NOMO-1 (cell line): ENCODE measurements around the gene HRK.

Experiments used
- DNase-seq, 2 experiments: peaks; one replicate each; lab custom pipeline; 2025; ENCODE audit not compliant: unreplicated experiment in 2 of 2; lab: John Stamatoyannopoulos, UW

HRK gene

DNA sequence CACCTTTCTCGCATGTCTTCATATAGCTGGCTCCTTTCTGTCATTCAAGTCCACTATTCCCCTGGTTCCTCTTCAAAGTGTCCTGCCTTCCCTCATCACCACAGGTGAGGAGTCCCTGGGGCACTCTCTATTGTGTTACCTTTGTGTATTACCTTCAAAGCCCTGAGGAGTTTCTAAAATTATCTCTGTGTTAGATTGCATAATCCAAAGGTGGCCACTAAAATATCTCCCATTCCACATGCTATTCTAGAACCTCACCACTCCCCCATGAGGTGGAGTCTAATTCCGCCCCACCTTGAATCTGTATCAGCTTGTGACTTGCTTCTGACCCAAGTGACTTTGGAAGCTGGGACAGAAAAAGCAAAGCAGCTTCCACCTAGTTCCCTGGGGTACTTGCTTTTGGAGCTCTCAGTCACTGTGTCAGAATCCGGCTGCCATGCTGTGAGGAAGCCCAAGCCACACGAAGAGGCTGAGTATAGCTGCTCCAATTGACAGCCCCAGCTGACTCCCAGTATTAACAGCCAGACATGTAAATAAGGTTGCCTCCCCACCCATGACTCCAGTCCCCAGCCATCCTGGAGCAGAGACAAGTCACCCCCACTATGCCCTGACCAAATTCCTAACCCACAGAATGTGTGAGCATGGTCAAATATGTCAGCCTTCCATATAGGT is 6.8 kb downstream of the HRK start:
- DNase-seq, result no peak

DNA sequence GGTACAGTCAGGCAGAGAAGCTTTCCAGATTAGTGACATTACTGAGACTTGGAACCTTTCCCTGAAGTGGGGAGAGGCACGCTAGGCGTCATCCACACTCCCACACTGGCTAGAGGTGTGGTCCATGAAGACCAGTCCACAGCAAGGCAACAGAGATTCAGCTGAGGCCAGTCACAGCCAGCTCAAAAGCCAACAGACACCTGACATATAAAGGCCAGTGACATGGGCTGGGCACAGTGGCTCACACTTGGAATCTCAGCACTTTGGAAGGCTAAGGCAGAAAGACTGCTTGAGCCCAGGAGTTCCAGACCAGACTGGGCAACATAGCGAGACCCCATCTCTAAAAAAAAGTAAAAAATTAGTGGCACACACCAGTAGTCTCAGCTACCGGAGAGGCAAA is 10.9 kb downstream of the HRK start:
- no peak for DNase-seq

DNA sequence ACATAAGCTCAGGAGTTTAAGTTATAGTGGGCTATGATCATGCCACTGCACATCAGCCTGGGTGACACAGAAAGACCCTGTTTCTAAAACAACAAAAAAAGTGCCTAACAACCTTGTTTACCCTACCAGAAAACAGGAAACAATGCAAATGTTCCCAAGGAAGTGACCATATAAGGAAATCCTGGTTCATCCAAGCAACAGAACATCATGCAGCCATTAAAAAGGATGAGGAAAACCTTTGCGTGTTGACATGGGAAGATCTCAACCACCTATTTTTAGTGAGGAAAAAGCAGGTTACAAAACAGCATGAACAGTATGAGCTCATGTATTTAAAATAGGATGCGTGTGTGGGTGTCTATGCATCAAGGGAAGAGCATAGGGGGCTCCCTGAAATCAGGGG is 13.7 kb downstream of the HRK start:
- DNase-seq, result no peak

DNA sequence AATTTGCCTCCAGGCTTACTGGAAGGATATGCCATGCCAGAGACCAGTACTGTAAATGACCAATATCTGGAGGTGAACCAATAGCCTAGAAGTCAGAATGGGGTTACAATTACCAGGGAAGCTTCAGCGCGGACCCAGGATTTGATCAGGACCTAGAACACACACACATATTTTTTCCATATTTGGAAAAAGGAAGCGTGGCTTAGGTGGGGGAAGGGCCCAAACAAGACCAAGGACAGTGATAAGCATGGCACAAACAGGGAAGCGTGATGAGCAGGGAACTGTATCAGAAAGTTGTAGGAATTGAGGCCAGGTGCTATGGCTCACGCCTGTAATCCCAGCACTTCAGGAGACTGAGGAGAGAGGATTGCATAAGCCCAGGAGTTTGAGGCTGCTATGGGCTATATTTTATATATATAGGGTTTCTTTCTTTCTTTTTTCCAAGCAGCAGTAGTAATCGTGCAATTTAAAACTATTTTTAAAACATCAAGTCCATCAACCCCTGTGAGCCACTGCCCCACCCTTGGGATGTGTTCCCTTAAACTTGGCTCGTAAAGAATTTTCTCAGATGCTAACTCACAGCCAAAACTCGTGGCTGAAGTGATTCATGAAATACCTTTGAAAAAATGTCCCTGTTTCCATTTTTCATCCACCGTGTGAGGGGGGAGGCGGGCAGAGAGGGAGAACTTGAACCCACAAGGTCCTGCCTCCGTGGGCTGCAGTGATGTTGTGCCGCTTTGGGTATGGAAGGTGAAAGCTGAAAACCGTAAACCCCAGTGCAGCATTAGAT is 16.7 kb downstream of the HRK start:
- DNase-seq, result no peak

DNA sequence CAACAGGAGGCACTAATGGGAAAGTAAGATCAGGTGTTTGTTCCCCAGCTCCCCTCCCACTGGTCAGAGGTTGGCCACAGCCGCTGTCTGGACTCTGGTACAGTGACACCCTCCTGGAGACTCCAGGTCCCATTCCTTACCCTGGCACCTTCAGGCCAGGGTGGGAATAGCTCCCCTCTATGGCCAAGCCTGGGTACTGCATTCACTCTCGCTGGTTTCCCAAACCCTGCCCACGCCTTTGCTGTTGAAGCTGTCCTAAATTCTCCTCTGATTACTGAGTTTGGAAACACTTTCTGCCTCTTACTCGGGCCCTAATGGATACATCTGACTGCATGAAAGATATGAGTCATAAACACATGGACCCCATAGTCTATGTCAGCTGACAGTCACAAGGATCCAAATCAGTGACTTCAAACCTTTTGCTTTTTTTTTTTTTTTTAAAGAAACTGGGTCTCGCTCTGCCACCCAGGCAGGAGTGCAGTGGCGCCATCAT is 17.9 kb downstream of the HRK start:
- no peak for DNase-seq

DNA sequence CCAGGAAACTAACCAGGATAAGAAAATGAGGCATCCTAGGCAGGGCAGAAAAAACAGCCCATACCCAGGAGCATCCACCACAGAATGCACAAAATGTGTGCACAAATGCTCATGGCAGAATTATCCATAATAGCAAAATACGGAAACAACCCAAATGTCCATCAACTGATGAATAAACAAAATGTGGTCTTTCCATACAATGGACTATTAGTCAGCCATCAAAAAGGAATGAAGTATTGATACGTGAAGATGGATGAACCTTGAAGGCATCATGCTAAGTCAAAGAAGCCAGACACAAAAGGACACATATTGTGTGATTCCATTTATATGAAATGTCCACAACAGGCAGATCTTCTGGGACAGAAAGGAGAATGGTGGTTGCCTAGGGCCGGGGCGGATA is 19.1 kb downstream of the HRK start:
- no peak for DNase-seq

DNA sequence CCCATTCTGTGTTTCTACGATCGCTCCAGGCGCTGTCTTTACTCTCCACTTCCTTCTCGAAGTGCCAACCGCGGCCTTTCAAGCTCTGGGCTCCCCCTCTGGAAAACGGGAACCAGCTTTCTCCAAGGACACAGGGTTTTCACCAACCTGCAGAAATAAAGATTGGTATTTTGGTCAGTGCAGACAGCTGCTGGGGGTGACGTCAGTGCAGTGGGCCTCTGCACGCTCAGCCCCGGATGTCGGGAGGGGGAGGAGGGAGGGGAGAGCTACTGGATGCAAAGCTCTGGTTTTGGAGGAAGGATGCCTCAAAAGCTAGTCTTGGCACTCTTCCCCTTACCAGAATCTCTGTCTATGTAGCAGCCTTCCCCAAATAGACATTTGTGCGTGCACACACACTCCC is 19.9 kb downstream of the HRK start:
- peak in 1 of 2 experiments; percentile 6 for DNase-seq

DNA sequence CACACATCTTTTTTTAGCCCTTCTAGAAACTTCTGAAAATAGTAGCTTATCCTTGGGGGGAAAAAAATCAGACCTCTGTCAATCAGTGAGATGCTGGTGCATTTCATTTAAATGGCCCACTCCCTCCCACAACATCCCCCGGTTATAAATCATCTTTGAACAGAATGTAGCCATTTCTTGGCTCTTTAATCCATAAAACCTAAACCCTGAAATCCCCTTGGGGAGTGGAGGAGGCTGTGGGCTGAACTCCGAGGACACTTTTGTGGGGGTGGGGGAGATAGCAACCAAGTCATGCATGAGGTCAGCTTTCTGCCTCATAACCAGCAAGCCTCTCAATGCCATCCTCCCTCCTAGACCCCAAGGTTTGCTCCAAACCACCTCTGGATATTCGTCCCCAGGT is 21.0 kb downstream of the HRK start:
- no peak for DNase-seq

DNA sequence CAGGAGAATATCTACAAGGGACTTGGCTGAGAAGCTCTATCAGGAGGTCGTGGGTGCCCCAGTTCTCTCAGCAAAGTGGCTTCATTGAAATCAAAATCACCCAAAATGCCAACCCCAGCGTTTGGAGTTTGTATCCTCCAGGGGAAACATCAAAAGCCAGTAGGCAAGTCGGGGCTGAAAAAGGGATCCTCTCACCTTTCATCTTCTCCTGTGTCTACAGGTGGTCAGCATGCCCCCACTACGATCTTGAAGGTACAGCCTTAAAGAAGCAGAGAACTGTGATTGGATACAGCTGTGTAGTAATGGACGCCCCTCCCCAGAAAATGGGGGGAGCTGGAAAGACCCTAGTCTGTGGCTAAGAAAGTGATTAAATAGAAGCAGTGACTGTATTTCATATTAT is 22.2 kb downstream of the HRK start:
- no peak for DNase-seq

DNA sequence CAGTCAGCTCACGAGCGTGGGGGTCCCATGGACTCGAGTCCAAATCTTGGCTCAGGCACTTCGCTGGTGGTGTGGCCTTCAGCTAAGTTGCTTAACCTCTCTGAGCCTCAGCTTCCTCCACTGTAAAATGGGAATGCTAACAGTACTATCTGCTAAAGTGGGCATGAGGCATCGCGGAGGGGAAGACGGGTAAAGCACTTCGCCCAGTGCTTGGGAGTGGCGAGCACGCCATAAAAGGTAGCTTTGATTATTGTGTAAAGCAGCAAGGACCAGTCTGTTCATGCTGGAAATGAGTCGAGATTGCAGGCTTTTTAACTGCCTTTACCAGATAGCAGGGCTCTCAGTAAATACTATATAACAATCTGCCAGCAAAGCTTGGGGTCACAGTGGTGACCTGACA is 24.5 kb downstream of the HRK start:
- DNase-seq, result no peak

DNA sequence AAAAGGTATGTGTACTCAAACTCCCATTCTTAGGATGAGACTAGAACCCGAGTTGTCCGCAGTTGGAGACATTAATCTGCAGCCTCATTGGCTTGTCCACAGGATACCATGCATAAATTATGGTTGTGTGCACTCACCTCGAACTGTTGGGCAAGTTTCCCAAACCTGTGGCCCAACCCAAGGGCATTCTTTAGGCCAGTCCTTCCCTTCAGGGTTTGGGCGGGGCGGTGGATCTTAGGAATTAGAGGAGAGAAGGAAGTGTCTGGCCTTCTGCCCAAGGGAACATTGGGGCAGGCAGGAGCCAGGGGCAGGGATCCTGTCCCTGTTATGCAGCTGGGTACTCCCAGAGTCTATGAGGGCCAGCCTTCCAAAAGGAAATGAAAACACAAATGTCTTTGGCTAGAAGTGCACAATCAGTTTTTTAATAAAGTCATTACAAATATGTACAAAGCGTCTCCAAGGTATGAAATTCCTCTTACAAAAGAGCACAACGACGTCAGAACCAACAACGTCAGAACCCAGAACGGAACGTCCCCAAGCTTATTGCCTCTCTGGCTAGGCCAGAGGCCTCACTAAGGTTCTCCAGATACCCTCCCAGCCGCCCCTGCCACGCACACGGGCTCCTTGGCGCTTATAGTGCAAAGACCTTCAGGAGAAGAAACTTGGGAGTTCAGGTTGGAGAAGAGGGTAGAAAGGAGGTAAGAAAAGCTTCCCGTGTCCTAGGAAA is 25.3 kb downstream of the HRK start:
- no peak for DNase-seq

DNA sequence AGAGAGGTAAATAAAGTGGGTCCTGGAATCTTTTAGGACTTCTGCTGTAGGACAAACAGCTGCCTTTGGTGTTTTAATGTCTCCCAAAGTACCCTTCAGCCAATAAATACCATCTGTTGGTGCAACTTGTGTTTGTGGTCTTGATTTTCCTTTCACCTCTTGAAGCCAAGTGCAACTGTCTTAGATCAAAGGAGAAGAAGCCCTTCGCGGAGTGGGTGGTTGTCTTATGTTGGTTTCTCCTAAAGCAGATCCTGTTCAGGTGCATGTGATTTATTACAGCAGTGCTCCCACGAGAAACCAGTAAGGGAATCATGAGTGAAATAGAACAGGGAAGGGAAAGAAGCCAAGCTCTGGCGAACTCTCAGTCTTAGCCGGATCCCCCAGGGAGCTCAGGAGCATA is 27.7 kb downstream of the HRK start:
- DNase-seq, result no peak

DNA sequence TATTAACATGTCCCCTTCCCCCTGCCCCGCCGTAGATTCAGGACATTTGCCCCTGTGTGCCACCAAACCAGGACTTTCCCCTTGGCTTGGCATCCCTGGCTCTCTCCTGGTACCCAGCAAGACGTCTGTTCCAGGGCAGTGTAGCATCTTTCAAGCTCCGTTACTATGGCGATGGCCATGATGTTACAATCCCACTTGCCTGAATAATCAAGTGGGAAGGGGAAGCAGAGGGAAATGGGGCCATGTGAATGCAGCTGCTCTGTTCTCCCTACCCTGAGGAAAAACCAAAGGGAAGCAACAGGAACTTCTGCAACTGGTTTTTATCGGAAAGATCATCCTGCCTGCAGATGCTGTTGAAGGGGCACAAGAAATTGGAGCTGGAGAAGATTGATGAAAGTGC is 28.9 kb downstream of the HRK start:
- no peak for DNase-seq

DNA sequence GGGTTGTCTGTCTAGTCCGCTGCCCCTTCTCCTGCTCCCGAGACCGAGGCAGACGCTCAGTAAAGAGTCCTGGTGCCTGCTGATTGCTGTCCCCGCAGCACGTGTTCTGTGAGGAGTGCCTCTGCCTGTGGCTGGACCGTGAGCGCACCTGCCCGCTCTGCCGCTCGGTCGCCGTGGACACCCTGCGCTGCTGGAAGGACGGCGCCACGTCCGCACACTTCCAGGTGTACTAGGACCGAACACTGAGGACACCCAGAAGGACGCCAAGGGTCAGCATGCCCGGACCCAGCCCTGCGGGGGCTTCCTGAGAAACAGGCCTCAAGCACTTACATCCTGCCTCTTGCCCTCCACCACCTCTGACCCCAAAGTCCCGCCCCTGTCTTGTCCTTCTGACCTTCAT is 32.0 kb downstream of the HRK start:
- DNase-seq, result no peak

DNA sequence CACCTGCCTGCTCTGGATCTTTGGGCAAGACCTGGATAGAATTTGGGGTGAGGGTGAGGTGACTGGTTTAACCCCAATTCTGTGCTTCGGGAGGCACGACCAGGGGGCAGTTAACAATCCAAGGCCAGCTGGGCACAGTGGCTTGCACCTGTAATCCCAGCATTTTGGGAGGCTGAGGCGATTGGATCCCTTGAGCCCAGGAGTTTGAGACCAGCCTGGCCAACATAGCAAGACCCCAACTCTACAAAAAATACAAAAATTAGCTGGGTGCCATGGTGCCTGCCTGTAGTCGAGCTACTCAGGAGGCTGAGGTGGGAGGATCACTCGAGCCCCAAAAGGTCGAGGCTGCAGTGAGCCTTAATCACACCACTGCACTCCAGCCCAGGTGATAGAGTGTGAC is 38.2 kb downstream of the HRK start:
- no peak for DNase-seq

DNA sequence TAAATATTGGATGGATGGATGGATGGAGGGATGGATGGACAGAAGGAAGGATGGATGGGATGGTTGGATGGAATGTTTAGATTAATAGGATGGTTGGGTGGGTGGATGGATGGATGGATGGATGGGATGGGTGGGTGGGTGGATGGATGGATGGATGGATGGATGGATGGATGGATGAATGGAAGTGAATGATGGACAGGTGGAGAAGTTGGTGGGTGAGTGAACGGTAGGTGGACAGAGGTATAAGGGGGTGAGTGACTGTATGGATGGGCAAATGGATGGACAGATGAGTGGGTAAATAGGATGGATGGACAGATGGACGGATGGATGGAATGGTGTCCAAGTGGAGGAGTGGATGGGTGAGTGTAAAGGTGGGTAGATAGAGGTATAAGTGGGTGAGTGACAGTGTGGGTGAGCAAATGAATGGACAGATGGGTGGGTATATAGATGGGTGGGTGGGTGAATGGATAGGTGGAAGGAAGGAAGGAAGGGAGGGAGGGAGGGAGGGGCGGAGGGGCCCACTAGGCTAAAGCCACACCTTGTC is 41.9 kb downstream of the HRK start:
- DNase-seq, result no peak

DNA sequence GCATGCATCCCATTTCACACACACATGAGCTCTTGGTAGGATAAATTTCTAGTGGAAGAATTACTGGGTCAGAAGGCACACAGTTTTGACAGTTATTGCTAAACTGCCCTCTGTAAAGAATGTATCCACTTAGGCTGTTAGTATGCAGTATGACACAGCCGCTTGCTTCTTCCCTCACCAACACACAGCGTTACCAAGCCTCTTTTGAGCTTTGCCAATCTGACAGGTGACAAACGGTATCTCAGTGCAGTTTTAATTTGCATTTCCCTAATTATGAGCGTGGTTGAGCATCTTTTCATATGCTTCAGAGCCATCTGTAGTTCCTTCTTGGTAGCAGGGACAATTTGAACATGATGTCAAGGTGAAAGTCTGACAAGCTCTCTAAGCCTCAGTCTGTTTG is 42.9 kb downstream of the HRK start:
- no peak for DNase-seq

DNA sequence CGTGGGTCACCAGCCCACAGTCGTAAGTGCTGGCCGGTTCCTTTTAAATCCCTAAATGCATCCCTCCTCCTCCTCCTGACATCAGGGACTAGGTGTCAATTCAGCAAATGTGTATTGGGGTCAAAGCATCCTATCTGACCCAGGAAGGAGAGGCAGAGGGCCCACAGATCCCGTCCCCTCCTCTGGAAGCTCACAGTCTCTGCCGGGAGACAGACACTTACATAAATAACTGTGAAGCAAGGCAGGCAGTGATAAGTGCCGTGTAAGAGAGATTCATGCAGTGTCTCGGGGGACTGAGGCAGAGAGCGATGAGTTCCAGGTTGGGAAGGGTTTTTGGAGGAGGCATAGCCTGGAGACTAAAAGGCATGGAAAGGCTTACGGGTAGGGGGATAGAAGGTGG is 44.1 kb downstream of the HRK start:
- no peak for DNase-seq

DNA sequence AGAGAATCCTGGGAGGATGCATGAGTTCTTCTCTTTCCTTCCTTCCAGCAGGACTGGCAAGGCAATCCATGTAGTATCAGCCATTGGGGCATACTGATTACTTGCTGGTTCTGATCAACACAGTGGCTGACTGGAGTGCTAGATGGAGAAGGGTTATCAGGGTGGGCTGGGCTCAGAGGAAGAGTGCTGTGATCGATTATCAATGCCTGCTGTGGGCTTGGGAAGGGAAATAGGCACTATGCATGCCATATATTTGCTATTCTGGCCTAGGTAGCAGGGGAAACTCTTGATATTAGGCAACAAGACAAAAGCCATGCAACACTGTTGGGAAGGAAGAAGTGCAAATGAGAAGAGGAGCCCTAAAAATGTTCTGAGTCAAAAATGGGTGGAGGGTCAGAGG is 45.8 kb downstream of the HRK start:
- DNase-seq, result no peak

DNA sequence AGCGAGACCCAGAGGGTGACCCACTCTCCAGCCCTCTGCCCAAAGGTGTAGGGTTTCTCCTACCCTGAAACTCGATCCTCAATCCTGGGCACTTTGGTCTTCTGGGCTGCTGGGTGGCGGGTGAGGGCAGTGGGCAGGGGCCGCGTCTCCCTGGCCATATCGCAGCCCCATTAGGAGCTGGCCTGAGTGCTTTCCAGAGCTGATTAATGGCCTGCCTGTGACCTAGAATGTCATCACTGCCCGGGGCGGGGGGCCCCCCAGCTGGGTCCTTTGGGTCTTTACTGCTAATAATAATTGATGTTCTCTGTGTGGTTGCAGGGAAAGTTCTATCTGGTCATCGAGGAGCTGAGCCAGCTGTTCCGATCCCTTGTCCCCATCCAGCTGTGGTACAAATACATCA is 47.8 kb downstream of the HRK start:
- no peak for DNase-seq

DNA sequence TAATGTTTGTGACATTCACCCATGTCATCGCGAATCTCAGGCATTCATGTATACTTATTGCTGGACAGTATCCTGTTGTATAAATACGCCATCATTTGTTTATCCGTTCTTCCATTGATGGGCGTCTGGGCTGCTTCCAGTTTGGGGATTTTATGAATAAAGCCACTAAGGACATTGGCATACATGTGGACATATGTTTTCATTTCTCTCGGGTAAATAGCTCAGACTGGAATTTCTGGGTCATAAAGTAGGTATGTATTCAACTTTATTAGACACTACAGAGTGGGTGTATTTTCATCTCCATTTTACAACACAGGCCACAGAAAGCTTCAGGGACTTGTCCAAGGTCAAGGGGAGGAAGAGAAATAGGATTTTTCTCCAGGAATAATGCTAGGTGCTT is 48.9 kb downstream of the HRK start:
- no peak for DNase-seq

DNA sequence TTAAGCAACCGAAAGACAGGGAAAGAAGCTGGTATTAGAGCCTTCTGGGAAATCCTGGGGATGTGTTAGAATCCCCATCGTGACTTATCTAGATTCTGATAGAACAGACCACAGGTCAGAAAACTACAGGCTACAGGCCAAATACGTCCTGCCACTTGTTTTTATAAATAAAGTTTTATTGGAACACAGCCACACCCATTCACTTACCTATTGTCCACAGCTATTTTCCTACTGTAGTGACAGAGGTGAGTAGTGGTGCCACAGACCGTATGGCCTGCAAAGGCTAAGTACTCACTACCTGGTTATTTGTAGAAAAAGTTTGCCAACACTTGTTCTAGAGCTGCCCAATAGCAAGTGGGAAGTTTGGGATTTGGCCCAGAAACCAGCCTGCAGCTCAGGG is 53.8 kb downstream of the HRK start:
- no peak for DNase-seq
